Muscle layer of duodenum (tissue), 2 donors: ENCODE data around the gene PVALEF.
"Not testable (repeated sequence)": the region's sequence is repeated elsewhere in the genome, so short reads cannot be mapped to it uniquely, and the experiment has no call there.

Experiments used
- H3K27ac ChIP-seq: one replicate; pipeline ENCODE4 v1.7.0; 2013; ENCODE audit warnings: mild to moderate bottlenecking, low read length
- H3K27me3 ChIP-seq: one replicate; pipeline ENCODE4 v1.7.0; 2013; ENCODE audit warnings: low read depth, mild to moderate bottlenecking, control low read depth, low read length
- H3K36me3 ChIP-seq, 2 donors: one replicate each; pipeline ENCODE4 v1.7.0; 2013; ENCODE audit warnings: low read length in 2 of 2, control low read depth in 1 of 2, mild to moderate bottlenecking in 1 of 2; ENCODE audit not compliant: insufficient read depth in 2 of 2, control insufficient read depth in 1 of 2
- H3K4me1 ChIP-seq, 2 donors: one replicate each; pipeline ENCODE4 v1.7.0; 2013; ENCODE audit warnings: low read length in 2 of 2, mild to moderate bottlenecking in 2 of 2, control low read depth in 1 of 2, moderate library complexity in 1 of 2; ENCODE audit not compliant: insufficient read depth in 2 of 2, control insufficient read depth in 1 of 2
- H3K4me3 ChIP-seq, 2 donors: one replicate each; pipeline ENCODE4 v1.7.0; 2013; ENCODE audit warnings: low read length in 2 of 2, low read depth in 1 of 2, mild to moderate bottlenecking in 1 of 2
- H3K9me3 ChIP-seq, 2 donors: one replicate each; pipeline ENCODE4 v1.7.0; 2013; ENCODE audit warnings: low read length in 2 of 2, control low read depth in 1 of 2, mild to moderate bottlenecking in 1 of 2; ENCODE audit not compliant: control insufficient read depth in 1 of 2
- donor health status: healthy.

Gene PVALEF

DNA sequence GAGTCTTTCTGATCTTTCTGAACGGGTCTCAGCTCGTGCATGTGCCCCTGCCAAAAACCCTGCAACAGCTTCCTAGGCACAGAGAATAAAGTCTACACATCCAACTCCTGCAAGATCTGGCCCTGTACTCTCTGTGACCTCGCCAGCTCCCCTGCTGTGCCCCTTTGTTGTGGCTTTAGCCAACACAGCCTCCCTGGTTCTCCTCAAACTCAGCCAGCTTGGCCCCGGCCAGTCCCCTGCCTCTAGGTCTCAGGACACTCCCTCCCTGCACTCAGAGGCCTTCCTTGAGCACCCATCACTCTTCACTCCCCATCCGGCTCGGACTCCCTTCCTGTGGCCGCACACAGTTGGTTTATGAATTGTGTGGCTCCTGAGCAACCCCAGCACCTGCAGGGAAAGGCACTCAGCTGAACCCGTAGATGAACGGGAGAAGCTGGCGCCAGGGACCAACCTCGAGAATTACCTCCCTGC, 56.1 kb downstream of the PVALEF start:
- peaks cover 0 to 5% of the 10 kb centered on the region in 2 donors for H3K36me3 ChIP-seq
- no peaks in the 10 kb centered on the region for H3K27me3 ChIP-seq
- H3K27ac ChIP-seq = no peak overlapping the region
- H3K4me1 ChIP-seq = peaks cover 12 to 14% of the 10 kb centered on the region in 2 donors
- H3K4me3 ChIP-seq = peak overlapping the region in 1 of 2 donors; percentile 87
- H3K9me3 ChIP-seq = no peaks in the 10 kb centered on the region

DNA sequence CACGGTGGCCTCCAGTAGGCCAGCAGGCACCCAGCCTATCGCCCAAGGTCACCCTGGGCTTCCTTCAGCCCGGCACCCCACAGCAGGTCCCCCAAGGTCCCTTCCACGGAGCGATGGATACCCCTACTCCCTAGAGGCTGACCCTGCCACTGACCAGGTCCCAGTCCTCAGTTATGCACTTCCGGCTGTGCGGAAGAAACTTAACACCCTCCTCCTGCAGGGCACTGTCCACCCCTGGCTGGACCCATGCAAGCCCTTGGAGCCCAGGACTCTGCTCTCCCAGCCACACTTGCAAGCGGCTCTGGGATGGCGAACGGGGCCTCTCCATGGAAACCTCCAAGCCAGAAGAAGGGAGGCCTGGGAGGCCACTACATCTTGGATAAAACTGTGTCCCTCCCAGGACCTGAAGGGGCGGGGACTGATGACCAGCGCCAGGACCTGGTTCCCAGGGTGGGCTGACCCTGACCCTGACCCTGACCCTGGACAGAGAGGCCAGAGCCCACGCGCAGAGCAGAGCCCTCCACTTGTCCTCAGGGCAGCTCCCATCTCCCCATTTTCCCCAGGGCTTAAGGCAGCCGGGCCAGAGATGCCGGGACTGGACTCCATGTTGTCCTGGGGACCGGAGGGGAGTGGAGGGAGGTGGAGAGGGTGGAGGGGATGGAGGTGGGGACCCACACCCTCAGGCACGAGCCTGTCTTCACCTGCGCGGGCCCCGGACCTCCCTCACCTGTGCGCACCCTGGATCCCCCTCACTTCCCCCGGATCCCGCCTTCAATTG, 56.7 kb downstream of the PVALEF start:
- peaks cover 12 to 14% of the 10 kb centered on the region in 2 donors for H3K4me1 ChIP-seq
- peaks cover 0 to 5% of the 10 kb centered on the region in 2 donors for H3K36me3 ChIP-seq
- no peaks in the 10 kb centered on the region for H3K9me3 ChIP-seq
- H3K27me3 ChIP-seq = no peaks in the 10 kb centered on the region
- H3K27ac ChIP-seq = no peak overlapping the region
- peak overlapping the region; percentile 44 to 87 for H3K4me3 ChIP-seq

GRCh38 chr17:81222620-81222905, 57.3 kb downstream of the PVALEF start:
- Histone ChIP-seq H3K27me3 (no peaks in the 10 kb centered on the region), H3K9me3 (no peaks in the 10 kb centered on the region), H3K4me3 (peak overlapping the region; percentile 44 to 87), H3K27ac (no peak overlapping the region), H3K4me1 (peaks cover 12 to 14% of the 10 kb centered on the region in 2 donors), H3K36me3 (peaks cover 0 to 5% of the 10 kb centered on the region in 2 donors)

GRCh38 chr17:81222906-81223761, 57.8 kb downstream of the PVALEF start, which contains the start of gene CEP131:
CEP131 (minus strand) TSS chr17:81222965; CDS start chr17:81220056, 2,909 bp downstream.
- Histone ChIP-seq H3K4me3 (peak within 1 kb of the TSS; percentile 50 to 87), H3K27me3 (no peaks in the 10 kb centered on the region), H3K9me3 (no peaks in the 10 kb centered on the region), H3K4me1 (peaks cover 12 to 14% of the 10 kb centered on the region in 2 donors), H3K27ac (no peak within 1 kb of the TSS), H3K36me3 (peaks cover 0 to 5% of the 10 kb centered on the region in 2 donors)

DNA sequence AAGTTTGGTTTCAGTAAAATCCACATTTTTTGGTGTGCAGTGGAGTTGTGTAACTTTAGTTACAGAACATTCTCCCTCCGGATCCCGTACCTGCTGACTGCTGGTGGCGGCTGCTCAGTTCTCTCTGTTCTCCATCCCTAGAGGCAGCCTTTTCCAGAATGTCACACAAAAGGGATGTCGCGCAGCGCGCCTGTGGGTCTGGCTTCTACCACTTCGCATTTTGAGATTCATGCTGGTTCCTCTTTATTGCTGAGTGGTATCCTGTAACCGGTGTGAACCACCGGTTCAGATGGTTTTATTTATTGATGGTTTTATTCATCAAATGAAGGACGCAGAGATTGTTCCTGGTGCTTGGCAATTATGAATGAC, 58.4 kb downstream of the PVALEF start:
- Histone ChIP-seq H3K27me3 (no peaks in the 10 kb centered on the region), H3K36me3 (peaks cover 0 to 8% of the 10 kb centered on the region in 2 donors), H3K4me3 (peak overlapping the region; percentile 50 to 87), H3K27ac (no peak overlapping the region), H3K9me3 (no peaks in the 10 kb centered on the region), H3K4me1 (peaks cover 12 to 14% of the 10 kb centered on the region in 2 donors)

DNA sequence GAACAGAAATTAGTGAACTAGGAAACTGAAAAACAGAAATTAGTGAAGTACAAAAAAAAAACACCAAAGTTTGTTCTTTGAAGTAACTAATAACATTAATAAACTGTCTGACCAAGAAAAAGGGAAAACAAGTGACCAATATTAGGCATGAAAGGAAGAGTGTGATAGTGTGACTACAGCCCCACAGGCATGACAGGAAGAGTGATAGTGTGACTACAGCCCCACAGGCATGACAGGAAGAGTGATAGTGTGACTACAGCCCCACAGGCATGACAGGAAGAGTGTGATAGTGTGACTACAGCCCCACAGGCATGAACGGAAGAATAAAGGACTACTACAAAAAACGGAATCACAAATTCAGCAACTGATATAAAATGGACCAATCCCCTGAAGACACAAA, 62.3 kb downstream of the PVALEF start:
- H3K27me3 ChIP-seq, H3K27ac ChIP-seq, H3K4me1 ChIP-seq: not testable (repeated sequence)

DNA sequence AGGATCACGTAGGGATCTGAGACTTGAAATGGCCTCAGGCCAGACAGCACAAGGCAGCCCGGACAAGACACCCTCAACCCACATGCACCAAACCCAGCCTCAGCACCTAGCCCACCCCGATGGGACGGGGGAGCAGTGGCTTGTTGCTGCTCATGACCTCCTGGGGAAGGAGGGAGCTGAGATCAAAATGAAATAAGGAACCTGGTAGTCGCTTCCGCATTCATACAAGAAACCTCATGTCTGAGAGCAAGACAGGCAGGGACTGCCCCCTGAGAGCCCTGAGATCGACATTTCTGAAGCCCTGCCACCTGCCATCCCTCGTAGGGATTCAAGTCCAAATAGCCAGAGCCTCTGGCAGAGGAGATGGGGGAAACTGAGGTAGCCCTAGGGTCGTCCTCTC, 63.1 kb downstream of the PVALEF start:
- Histone ChIP-seq H3K27me3 (no peaks in the 10 kb centered on the region), H3K9me3 (no peaks in the 10 kb centered on the region), H3K36me3 (peaks cover 11 to 45% of the 10 kb centered on the region in 2 donors), H3K4me1 (peaks cover 0 to 3% of the 10 kb centered on the region in 2 donors), H3K27ac (no peak overlapping the region), H3K4me3 (no peak overlapping the region)

More for the DNA sequence above, 62.3 kb downstream of the PVALEF start:
- not testable (repeated sequence) for H3K9me3 ChIP-seq, H3K4me3 ChIP-seq
- H3K36me3 ChIP-seq = peaks cover 11 to 38% of the 10 kb centered on the region in 2 donors

- Histone ChIP-seq H3K4me3 (no peak overlapping the region), H3K27me3 (no peaks in the 10 kb centered on the region), H3K4me1 (no peaks in the 10 kb centered on the region), H3K9me3 (no peaks in the 10 kb centered on the region), H3K36me3 (peaks cover 14 to 51% of the 10 kb centered on the region in 2 donors), H3K27ac (no peak overlapping the region)
Observed at GRCh38 chr17:81228834-81229665, 63.7 kb downstream of the PVALEF start.

DNA sequence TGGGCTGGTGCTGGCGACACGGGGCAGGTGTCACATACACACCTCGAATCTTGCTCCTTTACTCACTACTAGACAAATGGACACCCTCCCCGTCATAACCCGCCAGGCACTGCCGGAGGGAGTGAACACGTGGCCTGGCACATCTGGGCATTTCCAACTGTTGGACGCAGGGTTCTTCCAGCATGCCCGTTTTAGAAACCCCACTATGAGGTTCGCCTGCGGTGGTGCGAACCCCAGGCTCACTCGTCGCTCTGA, 64.3 kb downstream of the PVALEF start:
- H3K9me3 ChIP-seq = no peaks in the 10 kb centered on the region
- H3K27ac ChIP-seq = no peak overlapping the region
- H3K4me3 ChIP-seq = no peak overlapping the region
- H3K4me1 ChIP-seq = no peaks in the 10 kb centered on the region
- no peaks in the 10 kb centered on the region for H3K27me3 ChIP-seq
- peaks cover 14 to 51% of the 10 kb centered on the region in 2 donors for H3K36me3 ChIP-seq

GRCh38 chr17:81230043-81230820, 64.9 kb downstream of the PVALEF start:
- H3K9me3 ChIP-seq = no peaks in the 10 kb centered on the region
- no peaks in the 10 kb centered on the region for H3K4me1 ChIP-seq
- H3K27me3 ChIP-seq = no peaks in the 10 kb centered on the region
- peaks cover 14 to 51% of the 10 kb centered on the region in 2 donors for H3K36me3 ChIP-seq
- no peak overlapping the region for H3K27ac ChIP-seq
- no peak overlapping the region for H3K4me3 ChIP-seq
